Activated T-cell treated with anti-CD3 and anti-CD28 coated beads, Interleukin-2, amount 50 U/mL, for 48 hours (primary cell): ENCODE data around the gene SPATA33.

Experiments used
- DNase-seq, 2 experiments: peaks; one replicate each; pipeline ENCODE4 v3.0.0-alpha.2; 2020

SPATA33 gene

DNA sequence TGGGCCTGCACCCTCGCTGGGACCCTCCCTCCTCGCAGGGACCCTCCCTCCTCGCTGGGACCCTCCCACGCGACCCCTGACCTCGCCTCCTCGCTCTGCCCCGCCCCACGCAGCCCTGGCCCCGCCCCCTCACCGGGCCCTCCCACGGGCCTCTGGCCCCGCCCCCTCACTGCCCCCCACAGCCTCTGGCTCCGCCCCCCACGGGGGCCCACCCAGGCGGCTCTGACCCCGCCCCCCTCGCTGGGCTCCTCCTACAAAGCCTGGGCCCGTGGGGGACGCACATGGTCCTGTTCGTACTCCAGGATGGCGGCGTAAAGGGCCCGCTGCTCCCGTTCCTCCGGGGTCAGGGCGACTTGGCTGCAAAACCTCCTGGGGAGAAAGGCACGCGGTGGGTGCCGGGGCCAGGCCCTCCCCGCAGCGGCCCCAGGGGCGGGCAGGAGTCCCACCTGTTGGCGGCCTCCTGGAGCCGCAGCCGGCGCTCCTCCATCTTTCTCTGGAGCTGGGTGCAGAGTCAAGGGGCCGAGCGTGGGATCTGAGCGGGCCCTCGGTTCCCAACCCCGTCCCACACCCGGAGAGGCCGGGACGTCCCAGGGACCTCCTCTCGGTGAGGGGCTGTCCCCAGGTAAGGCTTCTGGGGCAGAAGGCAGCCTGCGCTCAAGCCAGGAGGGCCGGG is 54.1 kb downstream of the SPATA33 start:
- peak; percentile 90 to 92 for DNase-seq

DNA sequence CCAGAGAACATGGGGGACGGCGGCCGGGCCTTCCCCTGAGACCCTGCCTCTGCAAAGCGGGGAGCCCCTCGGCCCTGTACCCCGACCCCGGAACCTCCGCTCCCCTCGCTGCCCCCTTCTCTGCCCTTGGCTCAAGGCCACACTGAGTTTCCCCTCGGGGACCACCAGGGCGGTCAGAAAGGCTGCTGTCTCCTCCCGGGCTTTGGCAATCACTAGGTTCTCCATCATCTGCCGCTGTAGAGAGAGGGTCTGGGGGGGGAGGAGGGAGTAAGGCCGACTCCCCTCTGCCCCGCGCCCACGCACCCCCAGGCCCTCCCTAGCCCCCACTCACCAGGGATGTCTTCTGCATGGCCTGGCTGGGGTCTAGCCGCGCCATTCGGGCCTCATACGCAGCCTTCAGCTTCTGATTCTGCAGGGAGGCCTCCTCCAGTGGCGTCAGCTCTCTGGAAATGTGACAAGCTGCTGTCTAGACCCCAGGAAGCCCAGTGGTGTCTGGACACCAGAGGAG is 54.7 kb downstream of the SPATA33 start:
- peak; percentile 35 to 43 for DNase-seq

DNA sequence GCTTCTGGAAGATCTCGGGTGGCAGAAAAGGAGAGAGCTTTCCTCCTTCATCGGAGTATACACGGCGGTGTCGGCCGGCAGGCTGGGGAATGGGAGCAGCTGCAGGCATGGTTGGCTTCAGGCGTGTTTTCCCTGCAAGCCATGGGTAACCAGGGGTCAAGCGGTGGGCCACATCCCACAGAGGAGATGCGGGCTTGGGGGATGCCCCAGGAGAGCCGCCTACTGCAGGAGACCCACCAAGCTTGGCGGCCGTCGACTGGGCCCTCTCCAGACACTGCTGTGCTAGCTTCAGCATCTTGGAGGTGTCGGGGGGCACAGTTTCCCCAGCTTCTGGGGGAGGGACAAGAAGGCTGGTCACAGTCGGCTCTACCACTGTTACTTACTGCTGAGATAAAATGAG is 58.9 kb downstream of the SPATA33 start:
- no peak for DNase-seq

DNA sequence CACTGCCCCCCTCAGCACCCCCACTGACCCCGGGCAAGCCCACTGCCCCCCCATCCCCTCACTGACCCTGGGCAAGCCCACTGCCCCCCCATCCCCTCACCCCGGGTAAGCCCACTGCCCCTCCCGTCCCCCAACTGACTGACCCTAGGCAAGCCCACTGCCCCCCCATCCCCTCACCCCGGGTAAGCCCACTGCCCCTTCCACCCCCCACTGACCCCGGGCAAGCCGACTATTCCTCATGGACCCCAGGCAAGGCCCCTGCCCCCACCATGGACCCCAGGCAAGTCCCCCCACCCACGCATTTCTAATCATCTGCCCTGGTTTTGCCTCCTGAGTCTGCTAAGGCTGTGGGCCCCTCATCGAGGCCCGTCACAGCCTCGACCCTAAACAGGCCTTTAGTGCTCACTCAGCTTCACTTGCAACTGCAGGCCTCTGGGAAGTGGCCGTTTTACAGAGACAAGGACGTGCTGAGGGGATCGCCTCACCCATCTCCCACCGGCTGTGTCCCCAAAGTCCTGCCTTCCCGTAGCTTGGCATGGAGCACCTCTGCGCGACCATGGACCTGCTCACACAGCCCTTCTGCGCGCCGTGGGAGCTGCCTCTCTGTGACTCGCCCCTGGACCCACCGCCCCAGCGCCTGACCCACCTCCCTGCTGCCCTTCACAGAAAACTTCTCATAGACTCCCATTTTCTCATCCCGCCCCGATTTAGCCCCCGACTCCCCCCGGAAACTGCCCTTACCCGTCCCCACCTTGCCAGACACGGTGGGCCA is 59.5 kb downstream of the SPATA33 start:
- DNase-seq: no peak

DNA sequence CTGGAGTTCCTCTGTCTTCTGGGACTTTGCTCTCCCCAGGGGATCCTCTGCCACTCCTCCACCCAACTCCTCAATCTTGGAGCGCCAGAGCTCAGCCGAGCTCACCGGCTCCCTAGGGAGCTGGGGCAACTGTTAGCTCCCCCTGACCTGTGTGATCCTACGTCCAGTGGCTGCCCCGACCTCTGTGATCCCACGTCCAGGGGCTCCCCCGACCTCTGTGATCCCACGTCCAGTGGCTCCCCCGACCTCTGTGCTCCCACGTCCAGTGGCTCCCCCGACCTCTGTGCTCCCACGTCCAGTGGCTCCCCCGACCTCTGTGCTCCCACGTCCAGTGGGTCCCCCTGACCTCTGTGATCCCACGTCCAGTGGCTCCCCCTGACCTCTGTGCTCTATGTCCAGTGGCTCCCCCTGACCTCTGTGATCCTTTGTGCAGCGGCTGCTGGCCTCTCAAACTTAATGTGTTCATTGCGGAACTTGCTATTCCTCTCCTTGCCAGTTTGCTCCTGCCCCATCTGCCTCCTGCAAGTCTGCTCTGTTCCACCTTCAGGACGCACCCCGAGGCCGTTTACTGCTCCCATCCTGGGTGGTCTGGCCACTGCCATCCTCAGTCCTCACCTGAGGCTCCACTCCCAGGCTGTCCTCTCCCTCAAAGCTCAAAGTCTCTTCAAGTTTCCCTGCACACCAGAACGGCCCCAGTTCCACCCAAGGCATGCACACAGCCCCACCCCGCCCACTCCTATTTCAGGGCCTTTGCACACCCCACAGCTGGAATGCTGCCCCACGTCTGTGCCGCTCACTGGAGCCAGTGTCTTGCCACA is 60.3 kb downstream of the SPATA33 start:
- DNase-seq: no peak
